KMS-11 (cell line): ENCODE measurements around the gene GFER.

ENCODE experiments used
- H2AFZ ChIP-seq: fragments of 200-600 bp; sonication (generic); 2 replicates; pipeline ENCODE4 v1.6.1; 2016; ENCODE audit warnings: antibody characterized with exemption, mixed run types, low read depth
- H3K27ac ChIP-seq: fragments of 200-600 bp; sonication (generic); 2 replicates; pipeline ENCODE4 v1.6.1; 2016; ENCODE audit warnings: mild to moderate bottlenecking, mixed run types
- H3K27me3 ChIP-seq: fragments of 200-600 bp; sonication (generic); 2 replicates; pipeline ENCODE4 v1.6.1; 2017; ENCODE audit warnings: mild to moderate bottlenecking, low read depth, mixed run types, moderate library complexity; ENCODE audit not compliant: insufficient read depth
- H3K36me3 ChIP-seq: fragments of 200-600 bp; sonication (generic); 2 replicates; pipeline ENCODE4 v1.6.1; 2017; ENCODE audit warnings: mild to moderate bottlenecking, mixed run types; ENCODE audit not compliant: insufficient read depth
- H3K4me1 ChIP-seq: fragments of 200-600 bp; sonication (generic); 2 replicates; pipeline ENCODE4 v1.6.1; 2016; ENCODE audit warnings: mild to moderate bottlenecking, low read depth, mixed run types; ENCODE audit not compliant: poor library complexity, severe bottlenecking
- H3K4me2 ChIP-seq: fragments of 200-600 bp; sonication (generic); 2 replicates; pipeline ENCODE4 v1.7.0; 2016; ENCODE audit warnings: mild to moderate bottlenecking, mixed run types
- H3K4me3 ChIP-seq: fragments of 200-600 bp; sonication (generic); IDR thresholded peaks from 2 replicates; pipeline ENCODE4 v1.6.1; 2017; ENCODE audit warnings: low read depth, low read length, mixed read lengths; ENCODE audit not compliant: insufficient read depth
- H3K79me2 ChIP-seq: fragments of 200-600 bp; sonication (generic); 2 replicates; pipeline ENCODE4 v1.6.1; 2016; ENCODE audit warnings: low read depth, mixed run types; ENCODE audit not compliant: insufficient read depth
- H3K9ac ChIP-seq: fragments of 200-600 bp; sonication (generic); 2 replicates; pipeline ENCODE4 v1.6.1; 2016; ENCODE audit warnings: mild to moderate bottlenecking, mixed run types
- H4K20me1 ChIP-seq: fragments of 200-600 bp; sonication (generic); 2 replicates; pipeline ENCODE4 v1.6.1; 2016; ENCODE audit warnings: mild to moderate bottlenecking, mixed run types; ENCODE audit not compliant: insufficient read depth
- TF ChIP-seq, protein P1 (sequence below): fragments of 200-600 bp; sonication (generic); conservative IDR thresholded peaks from 2 replicates; pipeline ENCODE4 v1.6.1; 2017; ENCODE audit warnings: low read depth, mild to moderate bottlenecking, antibody characterized with exemption, low read length, moderate library complexity, mixed read lengths

The GFER gene

DNA sequence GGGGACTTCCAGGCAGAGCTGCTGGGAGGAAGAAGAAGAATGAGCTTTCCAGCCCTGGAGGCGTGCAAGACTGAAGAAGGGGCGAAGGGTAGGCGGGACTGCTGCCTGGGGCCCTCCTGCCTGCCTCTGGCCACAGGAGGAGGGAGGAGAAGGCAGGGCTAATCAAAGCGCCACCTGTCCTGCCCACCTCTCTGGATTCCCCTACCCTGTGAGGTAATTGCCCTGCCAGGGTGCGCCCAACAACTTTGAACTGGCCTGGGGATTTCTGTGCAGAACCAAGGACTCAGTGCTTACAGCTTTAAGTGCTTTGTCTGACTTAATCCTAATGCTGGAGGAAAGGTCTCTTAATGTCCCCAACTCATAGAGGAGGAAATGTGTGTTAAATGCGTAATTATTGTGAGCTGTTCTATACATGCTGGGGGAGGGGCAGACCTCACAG, 2.6 kb upstream of the GFER start, which contains the start of gene NOXO1:
NOXO1 (minus strand) TSS at position 72 of the 439 bp plus-strand sequence. CDS start 290 bp downstream, outside the sequence.
- Histone ChIP-seq H3K79me2 (no peaks in the 10 kb centered on the region), H2AFZ (no peak within 1 kb of the TSS), H3K4me2 (peak within 1 kb of the TSS; percentile 4), H3K27me3 (peaks cover 5% of the 10 kb centered on the region; the same call in 1 of the 2 replicates), H3K9ac (no peak within 1 kb of the TSS), H3K36me3 (no peaks in the 10 kb centered on the region; the same call in 1 of the 2 replicates), H3K4me1 (peaks cover 37% of the 10 kb centered on the region), H4K20me1 (no peaks in the 10 kb centered on the region), H3K4me3 (no peak within 1 kb of the TSS), H3K27ac (peak within 1 kb of the TSS; percentile 4; the same call in 1 of the 2 replicates)
- TF ChIP-seq, protein P1, sequence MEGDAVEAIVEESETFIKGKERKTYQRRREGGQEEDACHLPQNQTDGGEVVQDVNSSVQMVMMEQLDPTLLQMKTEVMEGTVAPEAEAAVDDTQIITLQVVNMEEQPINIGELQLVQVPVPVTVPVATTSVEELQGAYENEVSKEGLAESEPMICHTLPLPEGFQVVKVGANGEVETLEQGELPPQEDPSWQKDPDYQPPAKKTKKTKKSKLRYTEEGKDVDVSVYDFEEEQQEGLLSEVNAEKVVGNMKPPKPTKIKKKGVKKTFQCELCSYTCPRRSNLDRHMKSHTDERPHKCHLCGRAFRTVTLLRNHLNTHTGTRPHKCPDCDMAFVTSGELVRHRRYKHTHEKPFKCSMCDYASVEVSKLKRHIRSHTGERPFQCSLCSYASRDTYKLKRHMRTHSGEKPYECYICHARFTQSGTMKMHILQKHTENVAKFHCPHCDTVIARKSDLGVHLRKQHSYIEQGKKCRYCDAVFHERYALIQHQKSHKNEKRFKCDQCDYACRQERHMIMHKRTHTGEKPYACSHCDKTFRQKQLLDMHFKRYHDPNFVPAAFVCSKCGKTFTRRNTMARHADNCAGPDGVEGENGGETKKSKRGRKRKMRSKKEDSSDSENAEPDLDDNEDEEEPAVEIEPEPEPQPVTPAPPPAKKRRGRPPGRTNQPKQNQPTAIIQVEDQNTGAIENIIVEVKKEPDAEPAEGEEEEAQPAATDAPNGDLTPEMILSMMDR = no peak

DNA sequence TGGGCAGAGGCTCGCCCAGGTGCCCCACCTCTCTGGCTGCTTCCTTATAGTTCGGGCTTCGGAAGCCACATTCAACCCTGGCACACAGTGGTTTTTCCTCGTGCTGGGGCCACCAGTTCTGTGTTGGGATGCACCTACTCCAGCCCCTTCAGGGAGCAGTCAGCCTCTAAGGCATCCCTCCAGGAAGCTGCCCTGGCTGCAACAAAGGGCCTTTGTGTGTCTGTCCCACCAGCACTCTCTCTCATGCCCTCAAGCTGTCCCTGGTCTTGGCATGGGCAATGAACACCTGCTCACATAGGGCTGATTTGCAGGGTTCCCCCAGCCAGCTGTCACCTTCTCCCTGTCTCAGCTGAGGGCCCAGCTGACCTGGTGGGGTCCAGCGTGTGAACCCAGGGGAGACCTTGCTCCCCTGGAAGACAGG, 2.0 kb upstream of the GFER start:
- no peak overlapping the region for H3K4me3 ChIP-seq
- H3K4me2 ChIP-seq = peak overlapping the region; percentile 4
- no peaks in the 10 kb centered on the region; the same call in 1 of the 2 replicates for H3K36me3 ChIP-seq
- TF ChIP-seq, protein P1 = no peak
- no peak overlapping the region for H3K9ac ChIP-seq
- H2AFZ ChIP-seq = no peak overlapping the region
- H3K27me3 ChIP-seq = peaks cover 5% of the 10 kb centered on the region; the same call in 1 of the 2 replicates
- H3K79me2 ChIP-seq = no peaks in the 10 kb centered on the region
- no peaks in the 10 kb centered on the region for H4K20me1 ChIP-seq
- H3K27ac ChIP-seq = peak overlapping the region; percentile 4; the same call in 1 of the 2 replicates
- H3K4me1 ChIP-seq = peaks cover 37% of the 10 kb centered on the region

DNA sequence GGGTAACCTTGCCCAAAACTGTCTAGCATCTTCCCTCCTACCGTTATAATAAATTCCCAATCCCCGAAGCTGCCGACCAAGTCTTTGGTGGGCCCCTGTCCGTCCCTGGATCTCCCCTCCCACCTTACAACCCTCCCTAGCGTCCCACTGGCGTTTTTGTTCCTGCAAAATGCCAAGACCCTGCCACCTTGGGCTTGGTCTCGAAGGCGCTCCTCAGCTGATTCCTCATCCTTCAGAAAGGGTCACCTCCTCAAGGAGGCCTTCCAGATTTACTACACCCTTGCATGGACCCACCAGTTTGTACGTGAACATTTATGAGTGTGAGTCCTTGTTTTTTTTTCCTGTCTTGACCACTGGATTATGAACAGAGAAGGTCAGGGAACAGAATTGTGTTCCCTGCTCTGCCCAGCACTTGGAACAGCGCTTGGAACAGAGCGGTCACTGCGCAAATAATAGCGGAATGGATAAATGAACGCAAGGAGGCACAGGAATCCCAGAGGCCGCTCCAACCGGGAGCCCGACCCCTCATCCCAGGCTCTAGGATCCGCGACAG, 926 bp upstream of the GFER start:
- Histone ChIP-seq H3K4me1 (peaks cover 37% of the 10 kb centered on the region), H3K27ac (no peak overlapping the region), H3K4me3 (no peak overlapping the region), H3K9ac (no peak overlapping the region), H3K79me2 (no peaks in the 10 kb centered on the region), H4K20me1 (no peaks in the 10 kb centered on the region), H3K27me3 (peaks cover 5% of the 10 kb centered on the region; the same call in 1 of the 2 replicates), H3K4me2 (peak overlapping the region; percentile 85; the same call in 1 of the 2 replicates), H2AFZ (no peak overlapping the region), H3K36me3 (no peaks in the 10 kb centered on the region)
- TF ChIP-seq, protein P1 = no peak

DNA sequence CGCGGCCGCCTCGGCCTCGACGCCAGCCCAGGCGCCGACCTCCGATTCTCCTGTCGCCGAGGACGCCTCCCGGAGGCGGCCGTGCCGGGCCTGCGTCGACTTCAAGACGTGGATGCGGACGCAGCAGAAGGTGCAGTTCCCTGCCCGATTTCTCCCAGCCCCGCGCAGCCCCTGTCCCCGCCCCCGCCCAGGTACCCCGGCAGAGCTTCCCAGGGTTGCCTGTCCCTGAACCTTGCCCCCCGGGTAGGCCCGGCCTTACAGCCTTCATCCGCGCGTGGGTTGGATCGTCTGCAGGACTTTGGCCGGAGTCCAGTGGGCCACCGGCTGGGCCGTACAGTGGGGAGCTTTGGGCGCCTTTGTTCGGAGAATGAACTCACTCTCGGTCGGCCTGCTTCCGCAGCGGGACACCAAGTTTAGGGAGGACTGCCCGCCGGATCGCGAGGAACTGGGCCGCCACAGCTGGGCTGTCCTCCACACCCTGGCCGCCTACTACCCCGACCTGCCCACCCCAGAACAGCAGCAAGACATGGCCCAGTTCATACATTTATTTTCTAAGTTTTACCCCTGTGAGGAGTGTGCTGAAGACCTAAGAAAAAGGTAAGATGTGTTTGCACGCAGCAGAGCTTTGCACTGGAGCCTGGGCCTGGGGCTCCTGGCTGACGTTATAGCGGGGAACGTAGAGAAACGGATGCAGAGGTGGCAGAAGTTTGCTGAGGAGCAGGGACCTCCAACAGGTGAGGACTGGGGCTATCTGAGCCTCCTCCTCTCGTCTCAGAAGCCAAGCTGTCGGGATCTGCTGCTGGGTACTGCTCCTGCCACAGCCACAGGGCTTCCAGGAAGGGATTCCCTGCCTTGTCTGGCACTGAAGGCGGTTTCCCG, 593 bp downstream of the GFER start:
- Histone ChIP-seq H3K4me3 (no peak overlapping the region), H3K27ac (no peak overlapping the region), H2AFZ (peak overlapping the region; percentile 55), H3K79me2 (no peaks in the 10 kb centered on the region), H3K9ac (peak overlapping the region; percentile 71), H3K4me1 (peaks cover 37% of the 10 kb centered on the region), H3K36me3 (no peaks in the 10 kb centered on the region), H3K27me3 (peaks cover 5% of the 10 kb centered on the region; the same call in 1 of the 2 replicates), H4K20me1 (no peaks in the 10 kb centered on the region), H3K4me2 (peak overlapping the region; percentile 85)
- TF ChIP-seq, protein P1 = no peak
